H1 (cell line): ENCODE results near the gene PIK3CG. TPM values are rescaled to one million over a fixed set of nuclear protein-coding genes. Genes with fewer than 3 reads are reported as not detected.

Experiments
- CTCF ChIA-PET: fragments of 300-600 bp; sonication (Branson Sonifier 250); formaldehyde crosslinking; loops from one replicate; lab custom pipeline; 2021; ENCODE audit not compliant: partially characterized antibody; lab: Charles Lee
- POLR2A ChIA-PET: fragments of 300-600 bp; sonication (Branson Sonifier 250); formaldehyde crosslinking; loops from one replicate; lab custom pipeline; 2021; ENCODE audit warnings: inconsistent platforms; ENCODE audit not compliant: partially characterized antibody; lab: Charles Lee
- DNase-seq, 2 experiments: peaks; one replicate each; pipeline versions ENCODE4 v3.0.0 to v3.0.0-alpha.2; 2010 to 2022; ENCODE audit warnings: low spot score in 2 of 2, low read depth in 1 of 2, mixed read lengths in 1 of 2
- FAIRE-seq: peaks from 2 replicates; lab custom pipeline; 2011; peaks lifted over from hg19 to GRCh38; lab: Jason Lieb, UNC
- H2AFZ ChIP-seq: 2 replicates; pipeline ENCODE4 v1.8.1; 2012; ENCODE audit warnings: low read length, inconsistent platforms
- H2AK5ac ChIP-seq: 2 replicates; pipeline ENCODE4 v1.6.1; 2013; ENCODE audit warnings: low read depth, low read length
- H2BK120ac ChIP-seq: replicated peaks from 2 replicates; pipeline ENCODE3; 2013; ENCODE audit warnings: low read depth, low read length, inconsistent platforms
- H2BK12ac ChIP-seq: 2 replicates; pipeline ENCODE4 v1.6.1; 2013; ENCODE audit warnings: low read depth, low read length
- H2BK15ac ChIP-seq: 2 replicates; pipeline ENCODE4 v1.6.1; 2013; ENCODE audit warnings: low read length
- H2BK20ac ChIP-seq: 2 replicates; pipeline ENCODE4 v1.6.1; 2013; ENCODE audit warnings: low read length
- H2BK5ac ChIP-seq: 2 replicates; pipeline ENCODE4 v1.6.1; 2013; ENCODE audit warnings: low read depth, low read length
- H3K14ac ChIP-seq: 2 replicates; pipeline ENCODE4 v1.6.1; 2013; ENCODE audit warnings: inconsistent platforms; ENCODE audit not compliant: insufficient read length
- H3K18ac ChIP-seq: 2 replicates; pipeline ENCODE4 v1.6.1; 2013; ENCODE audit warnings: low read length; ENCODE audit errors: extremely low read depth
- H3K23ac ChIP-seq: 2 replicates; pipeline ENCODE4 v1.6.1; 2013; ENCODE audit warnings: inconsistent platforms; ENCODE audit not compliant: insufficient read length
- H3K23me2 ChIP-seq: 2 replicates; pipeline ENCODE4 v1.6.1; 2013; ENCODE audit warnings: low read depth, low read length
- H3K27ac ChIP-seq: 2 replicates; pipeline ENCODE4 v1.6.1; 2011; ENCODE audit warnings: low read depth, low read length, inconsistent platforms
- H3K27me3 ChIP-seq, 4 experiments: replicated peaks in 1 of 4; 1 replicate in 1 of 4; 2 replicates in 3 of 4; pipeline versions ENCODE4 v1.6.1 to v1.8.1; 2011 to 2013; ENCODE audit warnings: low read length in 3 of 4, mild to moderate bottlenecking in 3 of 4, inconsistent platforms in 2 of 4, mixed read lengths in 2 of 4, moderate library complexity in 1 of 4; ENCODE audit not compliant: control insufficient read depth in 3 of 4, insufficient read depth in 3 of 4; ENCODE audit errors: extremely low read depth in 1 of 4
- H3K36me3 ChIP-seq, 4 experiments: 2 replicates each; pipeline versions ENCODE4 v1.6.1 to v1.8.1; 2011 to 2013; ENCODE audit warnings: mild to moderate bottlenecking in 4 of 4, low read length in 3 of 4, moderate library complexity in 2 of 4, control low read depth in 1 of 4, inconsistent platforms in 1 of 4; ENCODE audit not compliant: insufficient read depth in 4 of 4, control insufficient read depth in 2 of 4
- H3K4ac ChIP-seq: replicated peaks from 2 replicates; pipeline ENCODE3; 2013; ENCODE audit warnings: low read length, low read depth, mixed read lengths, inconsistent platforms; ENCODE audit not compliant: insufficient read length
- H3K4me1 ChIP-seq, 4 experiments: replicated peaks in 1 of 4; 1 replicate in 1 of 4; 2 replicates in 3 of 4; pipeline versions ENCODE4 v1.6.1 to v1.8.1; 2011 to 2013; ENCODE audit warnings: low read length in 3 of 4, inconsistent platforms in 2 of 4, mixed read lengths in 1 of 4; ENCODE audit not compliant: insufficient read depth in 4 of 4, control insufficient read depth in 3 of 4
- H3K4me2 ChIP-seq, 2 experiments: 2 replicates each; pipeline versions ENCODE4 v1.6.1 to v1.8.1; 2011 to 2013; ENCODE audit warnings: low read depth in 2 of 2, low read length in 2 of 2, control low read depth in 1 of 2, inconsistent platforms in 1 of 2, mild to moderate bottlenecking in 1 of 2; ENCODE audit not compliant: insufficient read depth in 1 of 2
- H3K4me3 ChIP-seq, 4 experiments: fragments of 200-600, 300-600 bp in 1 of 4; sonication (generic), shearing (Covaris generic), sonication (Bioruptor Twin) in 1 of 4; 2 replicates each; pipeline versions ENCODE4 v1.5.1 to v1.8.1; 2011 to 2016; ENCODE audit warnings: low read length in 4 of 4, low read depth in 3 of 4, control low read depth in 2 of 4, inconsistent platforms in 2 of 4, mild to moderate bottlenecking in 2 of 4, mixed read lengths in 1 of 4, moderate library complexity in 1 of 4; ENCODE audit not compliant: insufficient read depth in 2 of 4; ENCODE audit errors: extremely low read depth in 1 of 4
- H3K56ac ChIP-seq: replicated peaks from 2 replicates; pipeline ENCODE3; 2013; ENCODE audit warnings: low read depth, mild to moderate bottlenecking, mixed read lengths, low read length, inconsistent platforms; ENCODE audit not compliant: insufficient read length
- H3K79me1 ChIP-seq: 2 replicates; pipeline ENCODE4 v1.6.1; 2013; ENCODE audit warnings: low read depth, low read length, control low read depth
- H3K79me2 ChIP-seq, 2 experiments: 2 replicates each; pipeline versions ENCODE4 v1.6.1 to v1.8.1; 2012 to 2013; ENCODE audit warnings: low read length in 2 of 2, mild to moderate bottlenecking in 2 of 2, inconsistent platforms in 1 of 2; ENCODE audit not compliant: insufficient read depth in 2 of 2, control insufficient read depth in 1 of 2
- H3K9ac ChIP-seq, 4 experiments: replicated peaks in 1 of 4; 1 replicate in 1 of 4; 2 replicates in 3 of 4; pipeline versions ENCODE4 v1.6.1 to v1.8.1; 2011 to 2013; ENCODE audit warnings: low read depth in 3 of 4, low read length in 3 of 4, control low read depth in 2 of 4, mild to moderate bottlenecking in 2 of 4, moderate library complexity in 2 of 4, inconsistent platforms in 1 of 4; ENCODE audit errors: extremely low read depth in 1 of 4
- H3K9me3 ChIP-seq, 2 experiments: 2 replicates each; pipeline versions ENCODE4 v1.6.1 to v1.8.1; 2012 to 2013; ENCODE audit warnings: mild to moderate bottlenecking in 2 of 2, moderate library complexity in 2 of 2, control low read depth in 1 of 2, inconsistent platforms in 1 of 2, low read depth in 1 of 2, low read length in 1 of 2, mixed read lengths in 1 of 2; ENCODE audit not compliant: insufficient read depth in 2 of 2
- H4K20me1 ChIP-seq, 2 experiments: replicated peaks in 1 of 2; 2 replicates each; pipeline versions ENCODE3 to v1.8.1; 2011 to 2013; ENCODE audit warnings: inconsistent platforms in 2 of 2, low read length in 2 of 2, mild to moderate bottlenecking in 1 of 2; ENCODE audit not compliant: insufficient read depth in 2 of 2, control insufficient read depth in 1 of 2
- H4K5ac ChIP-seq: 2 replicates; pipeline ENCODE4 v1.6.1; 2013; ENCODE audit warnings: low read length, low read depth, mixed read lengths, inconsistent platforms; ENCODE audit not compliant: insufficient read length
- H4K8ac ChIP-seq: 2 replicates; pipeline ENCODE4 v1.8.0; 2013; ENCODE audit warnings: mild to moderate bottlenecking, moderate library complexity, low read length, inconsistent platforms; ENCODE audit not compliant: insufficient read depth; ENCODE audit errors: extremely low read depth
- H4K91ac ChIP-seq: replicated peaks from 2 replicates; pipeline ENCODE3; 2013; ENCODE audit warnings: low read length, mixed read lengths, inconsistent platforms; ENCODE audit not compliant: insufficient read length
- CTBP2 ChIP-seq: IDR thresholded peaks from 2 replicates; pipeline ENCODE4 v1.7.0; 2011; ENCODE audit warnings: borderline replicate concordance, mild to moderate bottlenecking, moderate library complexity, mixed read lengths, low read length; ENCODE audit not compliant: insufficient read depth, insufficient read length
- HDAC2 ChIP-seq, 2 experiments: fragments of 300-600 bp in 1 of 2; sonication (generic) in 1 of 2; IDR thresholded peaks; 2 replicates each; pipeline ENCODE4 v1.6.1; 2011 to 2012; ENCODE audit warnings: low read depth in 2 of 2, low read length in 2 of 2, mild to moderate bottlenecking in 2 of 2, moderate library complexity in 2 of 2, borderline replicate concordance in 1 of 2, inconsistent platforms in 1 of 2
- WGBS, 2 experiments: shearing (Covaris generic) in 1 of 2; methylation state at CpG; one replicate each; pipeline versions ENCODE4 v1.1.6 to v1.1.7; 2013 to 2015; ENCODE audit warnings: low lambda C conversion rate in 2 of 2, mixed read lengths in 2 of 2, inconsistent platforms in 1 of 2, low coverage in 1 of 2, missing lambda C conversion rate in 1 of 2; ENCODE audit not compliant: insufficient replicate concordance in 2 of 2, insufficient coverage in 1 of 2, insufficient read length in 1 of 2; ENCODE audit errors: extremely low coverage in 1 of 2, missing lambda C conversion rate in 1 of 2; 5-methylcytosine and 5-hydroxymethylcytosine counted together
- polyA plus RNA-seq, 7 experiments: library from polyadenylated mRNA; depleted of rRNA in 3 of 7; stranded (reverse) in 5 of 7; unstranded in 2 of 7; fragments of >200 nt in 5 of 7; fragments of 200-250 nt in 2 of 7; gene quantifications; 1 replicate in 5 of 7; 2 replicates in 1 of 7; 4 replicates in 1 of 7; pipeline versions ENCODE4 v1.2.1 to v1.2.3, GENCODE V29; 2011 to 2013; ENCODE audit warnings: missing spikeins in 2 of 7, mixed read lengths in 2 of 7
- total RNA-seq: library from RNA; stranded (reverse); fragmentation: NEBNext Ultra II Directional; extraction: Animal tissue kit (Norgen Biotek cat#: 25700); gene quantifications from 2 replicates; pipeline ENCODE4 v1.2.1, GENCODE V29; 2021
- TF ChIP-seq, protein P1 (sequence below): IDR thresholded peaks from 2 replicates; pipeline ENCODE4 v1.6.1; 2012; ENCODE audit warnings: low read length, inconsistent platforms

Gene PIK3CG
- total and polyA plus RNA-seq, 2 of the 8 experiments (the other 6 are each of a cell fraction or from before 2014, with no cell fraction given), result not detected

DNA sequence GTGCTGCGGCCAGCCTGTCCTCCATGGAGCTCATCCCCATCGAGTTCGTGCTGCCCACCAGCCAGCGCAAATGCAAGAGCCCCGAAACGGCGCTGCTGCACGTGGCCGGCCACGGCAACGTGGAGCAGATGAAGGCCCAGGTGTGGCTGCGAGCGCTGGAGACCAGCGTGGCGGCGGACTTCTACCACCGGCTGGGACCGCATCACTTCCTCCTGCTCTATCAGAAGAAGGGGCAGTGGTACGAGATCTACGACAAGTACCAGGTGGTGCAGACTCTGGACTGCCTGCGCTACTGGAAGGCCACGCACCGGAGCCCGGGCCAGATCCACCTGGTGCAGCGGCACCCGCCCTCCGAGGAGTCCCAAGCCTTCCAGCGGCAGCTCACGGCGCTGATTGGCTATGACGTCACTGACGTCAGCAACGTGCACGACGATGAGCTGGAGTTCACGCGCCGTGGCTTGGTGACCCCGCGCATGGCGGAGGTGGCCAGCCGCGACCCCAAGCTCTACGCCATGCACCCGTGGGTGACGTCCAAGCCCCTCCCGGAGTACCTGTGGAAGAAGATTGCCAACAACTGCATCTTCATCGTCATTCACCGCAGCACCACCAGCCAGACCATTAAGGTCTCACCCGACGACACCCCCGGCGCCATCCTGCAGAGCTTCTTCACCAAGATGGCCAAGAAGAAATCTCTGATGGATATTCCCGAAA lies 2.7 kb downstream of the PIK3CG start:
- no peak for DNase-seq
- Histone ChIP-seq H4K91ac (no peak overlapping the region), H4K20me1 (no peaks in the 10 kb centered on the region), H3K36me3 (no peaks in the 10 kb centered on the region), H3K4ac (no peak overlapping the region), H3K23me2 (no peaks in the 10 kb centered on the region), H3K79me2 (no peaks in the 10 kb centered on the region), H4K5ac (no peak overlapping the region), H3K4me1 (no peaks in the 10 kb centered on the region), H3K27ac (no peak overlapping the region), H3K14ac (no peak overlapping the region), H2BK5ac (no peak overlapping the region), H3K23ac (no peak overlapping the region), H2AK5ac (no peak overlapping the region), H2BK15ac (no peak overlapping the region), H2AFZ (no peak overlapping the region), H3K79me1 (no peaks in the 10 kb centered on the region), H3K18ac (no peak overlapping the region), H4K8ac (no peak overlapping the region), H3K27me3 (no peaks in the 10 kb centered on the region), H3K4me2 (no peak overlapping the region), H3K56ac (no peak overlapping the region), H2BK20ac (no peak overlapping the region), H3K9me3 (no peaks in the 10 kb centered on the region; a peak in 1 of 4 replicates), H2BK12ac (no peak overlapping the region), H3K4me3 (no peak overlapping the region), H2BK120ac (no peak overlapping the region), H3K9ac (no peak overlapping the region)
- POLR2A ChIA-PET, result no interaction called here
- CTCF ChIA-PET, result no interaction called here
- no peak for TF ChIP-seq CTBP2
- no peak for TF ChIP-seq HDAC2 (IDR thresholded peaks at IDR 0.05; ENCODE audit: borderline replicate concordance in 1 of 2, low read depth in 2 of 2, low read length in 2 of 2)
- TF ChIP-seq, protein P1, sequence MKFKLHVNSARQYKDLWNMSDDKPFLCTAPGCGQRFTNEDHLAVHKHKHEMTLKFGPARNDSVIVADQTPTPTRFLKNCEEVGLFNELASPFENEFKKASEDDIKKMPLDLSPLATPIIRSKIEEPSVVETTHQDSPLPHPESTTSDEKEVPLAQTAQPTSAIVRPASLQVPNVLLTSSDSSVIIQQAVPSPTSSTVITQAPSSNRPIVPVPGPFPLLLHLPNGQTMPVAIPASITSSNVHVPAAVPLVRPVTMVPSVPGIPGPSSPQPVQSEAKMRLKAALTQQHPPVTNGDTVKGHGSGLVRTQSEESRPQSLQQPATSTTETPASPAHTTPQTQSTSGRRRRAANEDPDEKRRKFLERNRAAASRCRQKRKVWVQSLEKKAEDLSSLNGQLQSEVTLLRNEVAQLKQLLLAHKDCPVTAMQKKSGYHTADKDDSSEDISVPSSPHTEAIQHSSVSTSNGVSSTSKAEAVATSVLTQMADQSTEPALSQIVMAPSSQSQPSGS, result no peak
- FAIRE-seq, result no peak
- WGBS, 2 experiments, result 94% methylated on average over 46 of the region's 54 CpGs; no CpG with 5 or more reads in 1 of the 2 experiments
